IPS-NIHi7 (cell line): ENCODE data around the gene ATP5ME.
A peak's percentile ranks its signal among the peaks of the same experiment; 100 is the strongest.
"Not testable (repeated sequence)": the region's sequence is repeated elsewhere in the genome, so short reads cannot be mapped to it uniquely, and the experiment has no call there.

ENCODE experiments used
- DNase-seq: peaks from one replicate; pipeline ENCODE4 v3.0.0; 2012; ENCODE audit warnings: mixed read lengths; ENCODE audit errors: extremely low spot score

The ATP5ME gene

DNA sequence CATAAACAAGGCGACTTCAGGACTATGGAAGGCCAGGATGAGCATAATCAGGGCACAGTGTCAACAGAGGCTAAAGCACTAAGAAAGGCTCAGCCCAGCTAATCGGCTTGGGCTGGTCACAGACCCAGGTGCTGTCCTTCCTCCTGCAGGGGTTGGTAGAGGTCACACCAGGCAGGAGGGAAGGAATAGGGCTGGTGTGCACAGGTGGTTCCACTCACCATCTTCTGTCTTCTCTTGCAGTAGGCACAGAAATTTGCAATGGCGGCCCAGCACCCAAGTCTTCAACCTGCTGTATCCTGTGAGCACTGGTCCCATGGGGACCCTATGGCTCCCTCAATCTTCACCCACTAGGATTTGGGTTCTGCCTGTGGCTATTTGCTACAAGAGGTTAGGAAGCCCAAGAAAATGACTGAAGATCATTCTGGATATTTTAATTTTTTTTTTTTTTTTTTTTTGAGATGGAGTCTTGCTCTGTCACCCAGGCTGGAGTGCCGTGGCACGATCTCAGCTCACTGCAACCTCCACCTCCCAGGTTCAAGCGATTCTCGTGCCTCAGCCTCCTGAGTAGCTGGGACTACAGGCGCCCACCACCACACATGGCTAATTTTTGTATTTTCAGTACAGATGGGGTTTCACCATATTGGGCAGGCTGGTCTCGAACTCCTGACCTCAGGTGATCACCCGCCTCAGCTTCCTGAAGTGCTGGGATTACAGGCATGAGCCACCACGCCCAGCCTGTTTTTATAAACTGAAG, 4.1 kb downstream of the ATP5ME start:
- DNase-seq: not testable (repeated sequence)

DNA sequence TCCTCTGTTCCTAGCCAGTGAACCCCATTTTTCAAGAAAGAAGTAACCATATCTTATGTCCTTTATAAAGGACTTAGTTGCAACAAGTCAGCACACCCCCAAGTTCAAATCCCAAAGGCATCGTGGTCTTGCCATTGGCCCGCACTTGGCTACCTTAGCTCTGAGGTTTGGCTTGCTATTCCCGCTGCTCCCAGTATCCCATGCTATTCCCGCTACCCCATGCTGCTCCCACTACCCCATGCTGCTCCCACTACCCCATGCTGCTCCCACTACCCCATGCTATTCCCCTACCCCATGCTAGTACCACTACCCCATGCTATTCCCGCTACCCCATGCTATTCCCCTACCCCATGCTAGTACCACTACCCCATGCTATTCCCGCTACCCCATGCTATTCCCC, 5.9 kb downstream of the ATP5ME start:
- not testable (repeated sequence) for DNase-seq

DNA sequence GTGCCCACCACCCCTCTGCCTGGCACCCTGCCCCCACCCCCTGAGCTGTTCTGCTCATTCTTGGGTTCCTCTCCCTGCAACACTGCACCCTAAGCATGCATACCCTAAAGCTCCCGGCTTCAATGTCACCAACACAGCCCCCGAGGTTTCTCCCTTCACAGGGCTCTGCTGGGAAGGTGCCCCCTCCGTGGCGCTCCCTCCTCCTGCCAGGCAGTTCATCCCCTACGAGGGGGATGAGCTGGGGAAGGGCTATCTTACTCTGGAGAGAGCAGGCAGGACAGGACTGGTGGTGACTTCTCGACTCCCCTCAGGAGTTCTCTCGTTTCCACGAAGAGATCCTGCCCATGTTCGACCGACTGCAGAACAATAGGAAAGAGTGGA, 6.5 kb downstream of the ATP5ME start:
- DNase-seq: no peak

DNA sequence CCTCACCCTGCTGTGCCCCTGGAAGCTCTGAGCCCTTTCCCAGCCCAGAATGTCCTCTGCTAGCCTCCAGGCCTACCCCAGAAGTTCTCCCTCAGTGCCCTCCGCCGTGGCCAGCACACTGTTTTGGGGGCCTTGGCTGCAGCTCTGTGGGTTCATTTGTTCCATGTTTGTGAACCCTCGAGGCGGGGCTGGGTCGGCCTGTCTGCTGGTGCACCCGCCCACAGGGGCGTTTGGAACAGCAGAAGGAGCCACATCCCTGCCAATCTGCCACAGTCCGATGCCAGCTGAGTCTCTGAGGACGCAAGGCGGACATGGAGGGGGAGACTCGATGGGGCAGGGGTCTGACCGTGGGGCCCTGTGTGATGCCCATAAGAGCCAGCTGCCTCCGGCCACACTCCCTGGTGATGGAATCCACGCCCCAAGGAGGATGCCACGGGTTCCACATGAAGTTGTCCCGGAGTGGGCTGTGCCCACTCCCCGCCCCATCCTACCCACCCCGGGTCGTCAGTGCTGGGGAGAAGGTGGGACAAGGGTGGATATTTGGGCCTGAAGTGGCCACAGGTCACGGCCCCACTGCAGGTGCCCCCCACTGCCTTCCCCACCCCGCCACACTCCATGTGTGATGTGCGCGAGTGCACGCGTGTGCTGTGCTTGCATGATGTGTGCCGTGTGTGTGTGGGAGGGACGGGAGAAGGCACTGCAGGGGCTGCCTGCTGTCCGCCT, 7.1 kb downstream of the ATP5ME start:
- no peak for DNase-seq

DNA sequence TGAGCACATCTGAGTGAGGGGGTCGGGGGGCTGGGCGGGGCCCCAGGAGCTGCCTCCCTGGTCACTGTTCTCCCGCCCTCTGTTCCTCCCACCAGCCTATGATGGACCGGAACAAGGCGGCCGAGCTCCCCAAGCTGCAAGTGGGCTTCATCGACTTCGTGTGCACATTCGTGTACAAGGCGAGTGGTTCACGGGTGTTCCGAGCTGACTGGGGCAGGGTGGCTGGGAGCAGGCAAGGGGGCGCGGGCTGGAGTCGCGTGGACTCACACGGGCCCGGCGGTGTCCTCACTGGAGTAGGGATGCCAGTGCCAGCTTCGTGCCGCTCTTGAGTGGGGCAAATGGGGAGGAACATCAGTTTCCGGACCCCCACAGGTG, 7.7 kb downstream of the ATP5ME start:
- DNase-seq: no peak

DNA sequence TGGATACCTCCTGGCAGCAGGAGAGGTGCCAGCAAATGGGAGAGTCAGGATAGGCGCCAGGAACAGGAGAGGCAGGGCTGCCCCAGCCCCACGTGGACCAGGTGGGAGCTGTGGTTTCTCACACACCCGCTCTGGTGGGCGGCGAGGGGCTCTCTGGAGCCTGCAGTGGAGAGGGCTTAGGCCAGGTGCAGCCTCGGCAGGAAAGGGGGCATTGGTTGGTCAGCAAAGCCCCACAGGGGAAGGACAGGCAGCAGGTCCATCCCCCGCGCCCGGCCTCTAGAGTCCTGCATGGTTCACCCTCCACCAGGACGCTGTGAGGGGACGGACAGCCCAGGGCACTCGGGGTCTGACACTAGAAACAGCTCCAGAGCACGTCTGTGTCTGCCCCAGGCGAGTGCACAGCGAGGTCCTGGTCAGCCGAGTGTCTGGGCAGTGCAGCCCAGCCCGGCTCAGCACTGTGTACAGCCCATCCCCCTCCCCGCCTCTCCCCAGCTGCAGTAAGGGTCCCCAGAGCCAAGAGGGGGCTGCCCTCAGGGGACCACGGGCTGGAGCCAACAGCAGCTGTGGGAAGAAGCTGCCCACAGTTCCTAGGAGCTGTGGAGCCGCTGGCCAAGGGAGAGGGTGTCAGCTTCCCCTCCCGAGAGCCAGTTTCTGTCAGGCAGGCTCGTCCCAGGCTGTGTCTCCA, 8.2 kb downstream of the ATP5ME start:
- DNase-seq: no peak

DNA sequence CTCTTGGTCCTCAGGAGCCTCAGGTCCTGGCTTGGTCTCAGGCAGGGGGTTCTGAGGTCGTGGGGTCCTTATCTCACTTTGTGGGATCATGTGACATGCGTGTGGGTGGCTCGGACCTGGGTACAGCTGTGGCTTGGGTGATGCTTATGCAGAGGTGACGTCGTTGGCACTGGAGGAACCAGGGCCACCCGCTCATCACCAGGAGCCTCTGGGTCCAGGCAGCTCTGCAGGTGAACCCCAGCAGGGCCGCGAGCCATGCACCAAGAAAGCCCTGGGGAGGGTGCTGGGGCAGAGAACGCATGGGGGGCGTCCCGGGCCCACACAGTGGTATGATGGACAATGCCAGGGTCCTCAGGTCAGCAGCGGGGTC, 8.7 kb downstream of the ATP5ME start:
- no peak for DNase-seq

DNA sequence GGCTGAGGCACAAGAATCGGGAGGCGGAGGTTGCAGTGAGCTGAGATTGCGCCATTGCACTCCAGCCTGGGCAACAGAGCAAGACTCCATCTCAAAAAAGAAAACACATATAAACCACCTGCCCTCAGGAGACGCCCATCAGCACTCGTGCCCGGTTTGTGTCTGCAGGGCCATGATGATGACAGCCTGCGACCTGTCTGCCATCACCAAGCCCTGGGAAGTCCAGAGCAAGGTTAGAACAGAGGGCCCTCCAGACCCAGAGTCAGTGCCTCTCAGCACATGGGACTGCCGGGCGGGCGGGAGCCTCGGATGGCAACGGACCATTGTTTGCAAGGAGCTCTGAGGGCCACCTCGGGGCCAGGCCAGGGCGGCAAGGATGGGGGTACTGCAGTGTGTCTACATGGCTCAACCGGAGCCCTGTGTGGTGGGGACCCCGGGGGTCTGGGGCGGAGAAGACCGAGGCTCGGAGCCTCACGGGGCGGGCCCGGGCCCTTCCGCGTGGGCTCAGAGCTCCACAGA, 9.3 kb downstream of the ATP5ME start:
- no peak for DNase-seq

DNA sequence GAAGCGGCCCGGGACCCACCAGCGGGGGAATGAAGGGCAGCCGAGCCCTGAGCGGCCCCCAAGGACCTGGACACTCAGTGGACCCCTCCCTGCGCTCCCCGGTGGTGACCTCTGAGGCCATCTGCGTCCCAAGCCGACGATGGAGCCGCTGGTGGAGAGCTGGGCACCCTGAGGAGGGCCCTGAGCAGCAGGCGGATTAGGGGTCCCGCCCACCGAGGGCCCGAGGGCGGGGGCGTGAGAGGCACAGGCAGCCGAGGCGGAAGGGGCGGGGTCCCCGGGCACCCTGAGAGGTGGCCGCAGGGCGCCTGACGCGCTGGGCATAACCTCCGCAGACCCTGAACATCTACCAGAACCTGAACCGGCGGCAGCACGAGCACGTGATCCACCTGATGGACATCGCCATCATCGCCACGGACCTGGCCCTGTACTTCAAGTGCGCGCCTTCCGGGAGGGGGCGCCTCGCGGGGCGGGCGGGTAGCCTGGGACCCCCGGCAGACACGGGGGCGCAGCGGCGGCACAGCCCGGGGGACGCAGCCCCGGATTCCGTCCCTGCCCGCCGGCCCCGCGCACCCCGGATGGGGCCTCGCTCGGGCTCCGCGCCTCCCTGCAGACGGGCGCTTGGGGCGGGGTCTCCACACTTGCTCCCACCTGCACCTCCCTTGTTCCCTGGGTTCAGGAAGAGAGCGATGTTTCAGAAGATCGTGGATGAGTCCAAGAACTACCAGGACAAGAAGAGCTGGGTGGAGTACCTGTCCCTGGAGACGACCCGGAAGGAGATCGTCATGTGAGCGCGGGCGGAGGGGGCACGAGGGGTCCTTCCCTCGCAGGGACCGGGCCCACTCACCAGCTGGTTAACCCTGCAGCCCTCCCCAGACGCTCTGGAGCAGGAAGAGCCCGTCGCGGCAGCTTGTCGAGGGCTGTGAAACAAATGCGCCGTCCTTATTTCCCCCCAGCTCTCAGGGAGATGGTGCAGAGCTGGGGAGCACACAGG, 10.3 kb downstream of the ATP5ME start:
- peak; percentile 91 for DNase-seq

DNA sequence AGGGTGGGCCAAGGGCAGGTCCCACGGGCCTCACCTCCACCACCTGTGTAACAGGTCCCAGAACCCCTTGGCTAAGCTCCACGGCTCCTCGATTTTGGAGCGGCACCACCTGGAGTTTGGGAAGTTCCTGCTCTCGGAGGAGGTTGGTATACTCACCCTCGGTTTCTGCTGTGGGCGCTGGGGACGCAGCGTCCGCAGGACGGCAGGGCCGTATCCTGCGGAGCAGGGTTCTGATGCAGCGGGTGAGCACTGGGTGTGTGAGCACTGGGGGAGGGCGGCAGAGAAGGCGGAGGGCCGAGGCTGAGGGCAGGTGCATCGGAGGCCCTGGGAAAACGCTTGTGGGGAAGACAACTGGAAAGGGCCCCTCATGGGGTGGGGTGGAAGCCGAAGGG, 11.0 kb downstream of the ATP5ME start:
- DNase-seq: no peak

DNA sequence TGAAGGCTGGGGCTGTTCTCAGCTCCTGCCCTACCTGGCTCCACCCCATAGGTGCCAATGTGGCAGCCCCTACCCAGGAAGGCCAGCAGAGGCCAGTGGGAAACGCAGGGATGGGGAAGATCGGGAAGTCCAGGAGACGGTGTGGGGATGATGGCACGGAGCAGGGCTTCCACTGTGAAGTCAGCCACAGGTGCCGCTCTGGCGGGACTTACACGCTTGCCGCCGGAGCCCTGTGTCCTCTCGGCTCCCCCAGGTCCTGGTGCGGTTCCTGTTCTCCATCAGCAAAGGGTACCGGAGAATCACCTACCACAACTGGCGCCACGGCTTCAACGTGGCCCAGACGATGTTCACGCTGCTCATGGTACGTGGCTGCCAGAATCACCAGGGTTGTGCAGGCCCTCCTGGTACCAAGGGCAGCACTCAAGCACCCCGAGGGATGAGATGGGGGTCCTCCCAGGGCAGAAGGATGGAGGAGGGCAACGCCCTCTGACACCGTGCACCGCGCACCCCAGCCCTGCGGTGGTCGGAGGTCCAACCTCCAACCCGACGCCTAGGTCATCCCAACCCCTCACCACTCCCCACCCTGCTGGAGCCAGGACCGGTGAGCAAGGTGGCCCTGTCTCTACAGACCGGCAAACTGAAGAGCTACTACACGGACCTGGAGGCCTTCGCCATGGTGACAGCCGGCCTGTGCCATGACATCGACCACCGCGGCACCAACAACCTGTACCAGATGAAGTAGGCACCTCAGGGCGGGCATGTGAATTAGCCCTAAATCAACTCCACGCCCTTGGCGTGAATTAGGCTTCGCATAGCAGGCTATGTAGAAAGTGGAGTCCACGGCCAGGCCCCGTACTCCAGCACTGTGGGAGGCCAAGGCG, 12.0 kb downstream of the ATP5ME start:
- DNase-seq: no peak

DNA sequence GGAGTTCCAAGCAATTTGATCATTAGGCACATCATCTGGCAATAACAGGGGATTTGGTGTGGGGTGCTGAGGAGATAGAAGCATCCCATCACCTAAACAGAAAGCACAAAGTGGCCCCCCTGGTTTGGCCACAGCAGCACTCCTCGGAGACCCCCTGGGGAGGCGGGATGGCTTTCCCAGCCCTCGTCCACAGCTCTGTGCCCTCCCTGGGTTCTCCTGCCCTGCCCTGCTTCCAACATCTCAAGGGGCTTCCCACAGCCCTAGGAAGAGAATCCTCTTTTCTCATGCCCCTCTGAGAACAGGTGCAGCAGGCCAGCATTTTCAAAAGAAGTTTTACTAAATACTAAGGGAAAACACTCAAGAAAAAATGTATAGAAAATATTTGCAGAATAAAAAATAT, 12.8 kb downstream of the ATP5ME start:
- no peak for DNase-seq

DNA sequence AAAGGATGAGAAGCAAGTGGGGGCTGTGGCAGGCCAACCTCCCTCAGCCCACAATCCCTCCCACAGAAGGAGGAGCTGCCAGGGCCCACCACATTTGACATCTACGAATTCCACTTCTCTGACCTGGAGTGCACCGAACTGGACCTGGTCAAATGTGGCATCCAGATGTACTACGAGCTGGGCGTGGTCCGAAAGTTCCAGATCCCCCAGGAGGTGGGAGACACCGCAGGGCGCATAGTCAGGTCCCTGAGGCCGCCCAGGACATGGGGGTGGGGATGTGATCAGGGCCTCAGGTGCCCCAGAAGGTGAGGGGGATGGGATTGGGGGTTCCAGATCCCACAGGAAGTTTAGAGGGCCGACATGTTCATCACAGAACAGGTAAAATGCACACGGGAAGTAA, 13.7 kb downstream of the ATP5ME start:
- DNase-seq: no peak

DNA sequence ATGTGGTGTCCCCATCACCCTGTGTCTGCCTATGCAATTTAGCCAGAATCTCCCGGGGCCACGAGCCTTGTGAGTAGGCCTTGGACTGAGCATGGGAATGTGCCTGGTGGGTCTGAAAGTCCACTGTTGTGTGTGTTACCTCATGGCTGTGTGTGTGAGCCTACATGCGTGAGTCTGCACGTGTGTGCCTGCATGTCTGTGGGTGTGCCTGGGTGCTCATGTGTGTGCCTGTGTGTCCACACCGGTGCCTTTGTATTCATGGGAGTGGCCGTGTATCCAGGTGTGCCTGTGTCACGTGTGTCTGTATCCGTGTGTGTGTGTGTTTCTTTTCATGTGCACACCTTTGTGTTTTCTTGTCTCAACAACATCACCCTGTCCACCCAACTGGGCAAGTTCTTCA, 14.2 kb downstream of the ATP5ME start:
- DNase-seq: no peak

DNA sequence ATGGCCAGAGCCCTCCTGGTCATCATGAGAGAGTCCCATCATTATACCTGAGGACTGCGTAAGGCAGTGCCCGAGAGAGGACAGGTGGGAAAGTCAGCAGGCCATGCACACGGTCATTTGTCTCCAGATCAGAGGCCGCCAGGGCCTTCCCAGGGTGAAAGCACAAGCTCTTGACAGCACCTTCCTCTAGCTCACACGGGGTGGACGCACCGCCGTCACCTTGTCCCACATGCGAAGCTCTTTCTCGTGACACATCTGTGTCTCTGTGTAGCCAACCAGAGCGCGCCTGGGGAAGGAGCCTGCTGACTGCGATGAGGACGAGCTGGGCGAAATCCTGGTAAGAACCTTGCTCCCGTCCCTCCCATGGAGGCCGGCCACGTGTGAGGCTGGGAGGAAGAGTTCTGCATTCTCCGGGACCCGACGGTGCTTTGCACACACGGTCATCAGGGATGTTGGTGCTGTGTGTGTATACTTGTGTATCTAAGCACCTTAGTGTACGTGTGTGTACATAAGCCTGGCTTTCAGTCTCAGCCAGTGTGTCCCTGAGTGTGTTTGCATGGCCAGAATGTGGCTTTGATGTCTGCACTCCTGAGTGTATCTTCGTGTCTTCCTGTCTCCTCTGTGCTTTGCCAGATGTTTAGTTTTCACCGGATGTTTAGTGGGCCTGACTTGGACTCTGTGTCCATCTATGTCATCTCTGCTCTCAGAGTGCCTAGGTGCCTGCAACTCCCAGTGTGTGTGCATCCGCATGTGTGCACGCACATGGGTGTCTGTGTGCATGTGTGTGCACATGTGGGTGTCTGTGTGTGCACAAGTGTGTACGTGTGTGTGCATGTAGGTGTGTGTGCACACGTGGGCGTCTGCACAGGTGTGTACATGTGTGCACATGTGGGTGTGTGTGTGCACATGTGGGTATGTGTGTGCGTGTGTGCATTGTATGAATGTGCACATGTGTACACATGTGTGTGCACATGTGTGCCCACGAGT, 15.1 kb downstream of the ATP5ME start:
- no peak for DNase-seq

DNA sequence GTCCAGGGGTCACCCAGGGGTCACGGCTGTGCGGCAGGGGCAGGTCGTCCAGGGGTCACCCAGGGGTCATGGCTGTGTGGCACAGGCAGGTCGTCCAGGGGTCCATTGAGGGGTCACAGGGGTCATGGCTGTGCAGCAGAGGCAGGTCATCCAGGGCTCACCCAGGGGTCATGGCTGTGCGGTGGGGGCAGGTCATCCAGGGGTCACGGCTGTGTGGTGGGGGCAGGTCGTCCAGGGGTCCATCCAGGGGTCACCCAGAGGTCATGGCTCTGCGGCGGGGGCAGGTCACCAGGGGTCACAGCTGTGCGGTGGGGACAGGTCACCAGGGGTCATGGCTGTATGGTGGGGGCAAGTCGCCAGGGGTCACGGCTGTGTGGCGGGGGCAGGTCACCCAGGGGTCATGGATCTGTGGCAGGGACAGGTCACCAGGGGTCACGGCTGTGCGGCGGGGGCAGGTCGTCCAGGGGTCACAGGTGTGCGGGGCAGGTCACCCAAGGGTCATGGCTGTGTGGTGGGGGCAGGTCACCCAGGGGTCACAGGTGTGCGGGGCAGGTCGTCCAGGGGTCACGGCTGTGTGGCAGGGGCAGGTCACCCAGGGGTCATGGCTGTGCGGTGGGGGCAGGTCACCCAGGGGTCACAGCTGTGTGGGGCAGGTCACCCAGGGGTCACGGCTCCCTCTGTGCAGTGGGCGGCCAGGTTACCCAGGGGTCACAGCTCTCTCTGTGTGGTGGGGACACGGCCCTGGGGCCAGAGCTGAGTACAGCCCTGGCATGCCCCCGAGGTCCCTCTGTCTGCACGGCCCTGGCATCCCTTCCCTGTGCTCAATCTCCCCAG, 16.0 kb downstream of the ATP5ME start:
- no peak for DNase-seq

DNA sequence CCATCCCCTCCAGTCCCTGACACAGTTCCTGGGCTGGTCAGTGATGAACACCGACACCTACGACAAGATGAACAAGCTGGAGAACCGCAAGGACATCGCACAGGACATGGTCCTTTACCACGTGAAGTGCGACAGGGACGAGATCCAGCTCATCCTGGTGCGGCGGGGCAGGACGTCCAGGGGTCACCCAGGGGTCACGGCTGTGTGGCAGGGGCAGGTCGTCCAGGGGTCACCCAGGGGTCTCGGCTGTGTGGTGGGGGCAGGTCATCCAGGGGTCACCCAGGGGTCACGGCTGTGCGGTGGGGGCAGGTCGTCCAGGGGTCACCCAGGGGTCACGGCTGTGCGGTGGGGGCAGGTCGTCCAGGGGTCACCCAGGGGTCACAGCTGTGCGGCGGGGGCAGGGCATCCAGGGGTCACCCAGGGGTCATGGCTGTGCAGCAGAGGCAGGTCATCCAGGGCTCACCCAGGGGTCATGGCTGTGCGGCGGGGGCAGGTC, 16.7 kb downstream of the ATP5ME start:
- DNase-seq: no peak
